ENCODE measurements around the gene IL1A.

The IL1A gene

DNA sequence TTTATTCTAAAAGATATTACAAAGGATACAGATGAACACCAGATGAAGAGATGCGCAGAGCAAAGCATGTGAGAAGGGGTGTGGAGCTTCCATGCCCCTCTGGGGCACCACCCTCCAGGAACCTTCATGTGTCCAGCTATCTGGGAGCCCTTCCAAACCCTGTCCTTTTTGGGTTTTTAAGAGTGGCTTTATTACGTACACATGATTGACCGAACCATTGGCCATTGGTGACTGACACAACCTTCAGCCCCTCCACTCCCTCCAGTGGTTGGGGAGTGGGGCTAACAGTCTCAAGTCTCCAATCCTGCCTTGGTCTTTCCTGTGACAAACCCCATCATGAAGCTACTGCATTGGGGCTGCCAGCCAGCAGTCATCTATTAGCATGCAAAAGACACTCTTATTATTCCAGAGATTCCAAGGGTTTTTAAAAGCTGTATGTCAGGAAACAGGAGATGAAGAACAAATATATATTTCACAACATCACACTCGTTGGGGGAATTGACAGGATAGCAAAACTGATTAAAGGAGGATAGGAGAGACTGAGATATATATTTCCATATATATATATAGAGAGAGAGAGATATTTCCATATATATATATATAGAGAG, 32.9 kb upstream of the IL1A start:
- DNase-seq = no peak

DNA sequence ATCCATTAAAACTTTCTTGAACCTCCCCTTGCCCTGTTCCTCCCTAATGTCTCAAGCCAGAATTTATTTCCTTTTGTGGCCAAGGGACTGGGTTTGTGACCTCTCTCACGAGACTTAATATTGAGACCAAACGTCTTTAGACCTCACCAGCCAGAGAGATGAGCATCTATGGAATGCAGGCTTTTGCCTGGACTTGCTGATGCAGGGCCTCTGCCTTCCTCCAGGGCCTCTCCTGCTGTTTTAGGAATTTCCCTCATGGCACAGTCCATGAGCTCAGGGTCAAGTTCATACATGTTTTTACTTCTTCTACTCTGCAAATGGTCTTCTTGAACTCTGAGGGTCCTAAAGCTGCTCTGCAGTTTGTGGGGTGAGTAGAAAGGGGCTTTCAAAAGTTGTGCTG, 30.0 kb upstream of the IL1A start:
- DNase-seq = no peak

DNA sequence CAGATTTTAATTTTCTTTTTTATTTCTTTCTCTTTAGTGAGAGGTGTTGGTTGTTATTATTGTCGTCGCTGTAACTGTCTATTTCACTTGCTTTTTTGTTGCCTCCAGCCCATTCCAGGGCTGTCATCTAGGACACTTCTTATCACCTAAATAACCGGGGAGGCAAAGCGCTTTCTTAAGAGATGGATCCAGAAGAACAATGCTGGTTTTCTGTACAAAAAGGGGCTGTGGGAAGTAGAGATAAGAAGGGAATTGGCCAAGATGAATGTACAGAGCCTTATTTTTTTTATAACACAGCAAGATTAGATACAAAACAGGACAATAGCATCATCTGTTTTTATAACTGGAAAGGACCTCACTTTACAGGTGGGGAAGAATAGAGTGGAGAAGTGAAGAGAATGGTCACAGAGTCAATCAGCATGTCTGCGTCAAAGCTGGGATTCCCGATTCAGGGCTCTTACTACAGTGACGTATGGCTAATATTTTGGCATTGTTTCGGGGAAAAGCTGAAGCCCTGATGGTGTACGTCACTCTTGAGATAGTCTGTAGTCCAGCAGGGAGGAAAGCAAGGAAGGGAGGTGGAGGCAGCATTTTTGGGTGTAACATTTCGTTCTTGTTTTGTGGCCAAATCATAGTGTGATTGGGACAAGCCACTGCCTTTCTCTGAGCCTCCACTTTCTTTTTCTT, 29.1 kb upstream of the IL1A start:
- no peak for DNase-seq

DNA sequence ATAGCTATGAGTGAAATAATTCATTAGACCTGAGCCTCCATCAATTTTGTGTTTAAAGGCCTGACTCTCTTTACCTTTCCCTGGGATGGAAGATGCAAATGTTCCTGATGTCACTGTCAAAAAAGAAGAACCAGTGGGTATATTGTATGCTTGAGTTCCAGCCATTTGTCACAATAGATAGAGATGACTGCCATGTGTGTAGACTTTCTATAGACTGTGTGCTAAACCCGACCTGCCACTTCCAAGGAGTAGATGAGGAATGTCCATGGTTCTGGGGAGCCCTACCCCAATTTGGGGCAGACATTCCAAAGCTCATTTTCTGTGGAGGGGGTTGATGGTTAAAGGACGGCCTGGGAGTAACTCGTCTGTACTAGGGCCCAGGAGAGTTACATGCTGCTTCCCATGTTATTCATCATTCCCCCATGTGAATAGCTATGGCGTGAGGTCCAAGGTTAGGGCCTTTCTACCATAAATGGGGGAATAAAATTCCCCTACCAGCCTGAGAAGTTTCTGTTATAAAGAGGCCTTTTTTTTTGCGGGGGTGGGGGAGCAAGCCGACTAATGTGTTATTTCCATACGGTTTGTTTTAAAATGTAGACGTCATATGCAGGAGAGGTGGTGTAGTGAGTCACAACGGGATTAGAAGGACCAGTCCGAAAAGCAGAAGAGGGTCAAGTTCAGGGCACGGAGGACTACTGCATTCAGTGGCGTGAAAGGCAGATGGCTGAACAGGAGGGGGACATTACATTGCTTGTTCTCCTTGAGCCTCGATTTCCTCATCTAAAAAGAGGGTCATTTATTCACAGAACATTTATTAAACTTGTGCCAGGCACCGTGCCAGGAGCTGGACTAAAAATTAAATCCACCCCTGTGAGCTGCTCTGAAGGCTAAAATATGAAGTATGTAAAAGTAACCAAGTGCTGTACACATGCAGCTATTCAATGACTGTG, 28.3 kb upstream of the IL1A start:
- DNase-seq = no peak

GRCh38 chr2:112811841-112812306, 27.6 kb upstream of the IL1A start:
- no peak for DNase-seq

- no peak for DNase-seq
Measured at GRCh38 chr2:112811276-112811831, 27.1 kb upstream of the IL1A start.

DNA sequence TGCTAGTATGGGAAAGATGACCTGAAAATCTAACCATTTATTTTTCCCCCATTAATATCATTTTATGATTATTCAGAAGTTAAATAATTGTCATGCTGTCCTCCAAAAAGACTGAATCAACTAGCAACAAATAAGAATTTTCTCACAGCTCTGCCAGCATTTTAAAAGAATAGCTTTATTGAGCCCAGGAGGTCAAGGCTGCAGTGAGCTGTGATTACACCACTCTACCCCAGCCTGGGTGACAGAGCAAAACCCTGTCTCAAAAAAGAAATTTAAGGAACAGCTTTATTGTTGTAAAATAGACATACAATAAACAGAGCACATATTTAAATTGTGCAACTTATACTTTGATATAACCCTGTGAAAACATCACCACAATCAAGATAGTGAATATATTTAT, 24.8 kb upstream of the IL1A start:
- DNase-seq = no peak

GRCh38 chr2:112807233-112807807, 23.0 kb upstream of the IL1A start:
- no peak for DNase-seq

- DNase-seq = no peak
Measured at GRCh38 chr2:112805542-112805941, 21.2 kb upstream of the IL1A start.

DNA sequence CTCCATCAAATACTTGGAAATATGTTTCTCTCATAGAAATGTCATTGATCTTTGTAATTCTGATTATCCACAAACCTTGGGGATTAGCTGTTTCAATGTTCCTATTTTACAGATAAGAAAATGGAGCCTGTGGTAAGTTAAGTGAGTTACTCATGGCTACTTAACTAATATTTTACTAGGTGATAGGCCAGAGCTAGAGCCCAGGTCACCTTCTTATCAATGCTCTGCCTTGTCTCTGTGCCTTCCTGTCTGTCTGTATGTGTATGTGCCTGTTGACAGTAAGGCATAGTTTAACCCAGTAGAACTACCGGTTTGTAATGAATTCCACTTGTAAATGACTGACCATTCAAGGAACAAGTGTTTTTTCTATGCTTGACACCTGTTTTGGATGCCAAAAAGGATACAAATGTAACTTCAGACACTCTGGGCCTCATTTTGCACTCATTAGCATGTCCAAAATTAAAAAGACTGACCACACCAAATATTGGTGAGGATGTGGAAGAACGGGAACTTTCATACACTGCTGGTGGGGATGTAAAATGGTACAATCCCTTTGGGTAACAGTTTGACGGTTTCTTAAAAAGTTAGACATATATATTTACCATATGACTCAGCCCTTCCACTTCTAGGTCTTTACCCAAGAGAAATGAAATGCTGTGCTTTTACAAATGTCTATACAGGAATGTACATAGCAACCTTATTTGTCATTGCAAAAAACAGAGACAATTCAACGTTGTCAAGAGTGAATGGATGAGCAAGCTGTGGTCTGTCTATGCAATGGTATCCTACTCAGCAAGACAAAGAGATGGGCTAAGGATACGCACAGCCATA, 19.6 kb upstream of the IL1A start:
- DNase-seq = no peak

GRCh38 chr2:112800881-112801583, 16.7 kb upstream of the IL1A start:
- no peak for DNase-seq

DNA sequence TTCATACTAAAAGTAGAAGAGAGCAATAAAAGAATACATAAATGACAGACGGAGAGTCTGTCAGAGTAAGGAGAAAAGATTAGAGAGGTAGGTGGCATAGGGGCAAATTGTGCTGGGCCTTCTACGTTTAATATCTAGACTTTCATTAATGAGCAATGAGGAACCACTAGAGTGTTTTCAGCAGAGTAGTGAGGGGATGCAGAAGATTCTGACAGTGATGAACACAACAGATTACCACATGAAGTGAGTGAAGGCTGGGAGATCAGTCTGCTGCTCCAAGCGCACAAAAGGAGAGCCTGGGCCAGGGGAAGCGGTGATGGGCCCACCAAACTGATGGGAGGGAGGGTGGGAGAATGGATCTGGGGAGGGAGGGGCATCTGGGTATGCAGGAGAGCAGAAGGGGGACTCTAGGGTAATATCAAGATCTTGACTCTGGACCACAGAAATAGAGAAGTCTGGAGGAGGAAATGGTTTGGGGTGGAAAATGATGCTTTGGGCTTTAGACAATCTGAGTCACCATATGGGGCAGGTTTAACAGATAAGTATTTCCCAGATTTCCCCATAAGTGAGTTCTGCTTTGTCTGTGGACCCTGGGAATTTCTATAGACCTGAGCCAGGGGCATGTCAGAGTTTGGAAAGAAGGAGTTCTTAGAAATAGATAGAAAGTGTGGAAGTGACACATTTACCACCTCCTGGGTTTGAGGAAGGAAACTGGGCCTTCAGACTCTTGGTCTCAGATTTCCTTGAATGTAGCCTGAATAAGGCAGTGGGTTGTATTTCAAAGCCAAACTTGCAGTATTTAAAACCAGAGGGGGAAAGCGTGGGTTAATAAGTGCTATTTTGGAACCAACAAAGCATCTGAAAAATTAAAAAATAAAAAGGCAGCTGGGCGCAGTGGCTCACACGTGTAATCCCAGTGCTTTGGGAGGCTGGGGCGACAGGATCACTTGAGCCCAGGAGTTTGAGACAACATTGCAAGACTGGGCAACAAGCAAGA, 15.0 kb upstream of the IL1A start:
- DNase-seq = no peak

DNA sequence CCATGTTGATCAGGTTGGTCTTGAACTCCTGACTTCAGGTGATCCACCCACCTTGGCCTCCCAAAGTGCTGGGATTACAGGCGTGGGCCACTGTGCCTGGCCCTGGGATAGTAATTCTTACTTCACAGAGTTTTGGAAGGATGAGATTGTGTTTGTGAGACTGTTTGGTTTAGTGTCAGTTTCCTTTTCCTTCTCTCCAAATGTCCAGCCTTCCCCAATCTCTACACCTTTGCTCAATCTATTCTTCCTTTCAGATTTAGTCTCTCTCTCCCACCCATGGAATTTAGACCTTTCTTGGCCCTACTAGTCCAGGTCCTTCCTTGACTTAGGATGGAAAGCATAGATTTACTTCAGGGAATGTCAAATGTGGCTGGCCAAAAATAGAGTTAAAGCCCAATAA, 12.2 kb upstream of the IL1A start:
- DNase-seq = no peak

DNA sequence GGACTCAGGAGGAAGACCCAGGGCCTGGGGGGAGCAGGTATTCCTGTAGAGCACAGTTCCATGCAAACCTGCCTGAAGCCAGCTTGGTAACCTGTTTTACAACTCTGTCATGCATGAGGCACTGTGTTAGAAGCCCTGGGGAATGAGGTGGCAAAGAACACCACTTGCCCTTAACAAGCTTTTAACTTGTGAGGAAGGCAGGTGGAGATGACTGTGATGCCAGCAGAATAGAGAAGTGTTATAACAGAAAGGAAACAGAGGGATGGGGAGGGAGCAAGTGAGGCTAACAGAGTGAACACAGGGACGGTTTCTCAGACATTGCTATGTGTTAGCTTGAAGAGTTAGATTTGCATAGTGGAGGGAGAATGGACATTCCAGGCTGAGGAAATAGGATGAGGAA, 11.5 kb upstream of the IL1A start:
- DNase-seq = no peak

GRCh38 chr2:112794841-112795240, 10.5 kb upstream of the IL1A start:
- no peak for DNase-seq

DNA sequence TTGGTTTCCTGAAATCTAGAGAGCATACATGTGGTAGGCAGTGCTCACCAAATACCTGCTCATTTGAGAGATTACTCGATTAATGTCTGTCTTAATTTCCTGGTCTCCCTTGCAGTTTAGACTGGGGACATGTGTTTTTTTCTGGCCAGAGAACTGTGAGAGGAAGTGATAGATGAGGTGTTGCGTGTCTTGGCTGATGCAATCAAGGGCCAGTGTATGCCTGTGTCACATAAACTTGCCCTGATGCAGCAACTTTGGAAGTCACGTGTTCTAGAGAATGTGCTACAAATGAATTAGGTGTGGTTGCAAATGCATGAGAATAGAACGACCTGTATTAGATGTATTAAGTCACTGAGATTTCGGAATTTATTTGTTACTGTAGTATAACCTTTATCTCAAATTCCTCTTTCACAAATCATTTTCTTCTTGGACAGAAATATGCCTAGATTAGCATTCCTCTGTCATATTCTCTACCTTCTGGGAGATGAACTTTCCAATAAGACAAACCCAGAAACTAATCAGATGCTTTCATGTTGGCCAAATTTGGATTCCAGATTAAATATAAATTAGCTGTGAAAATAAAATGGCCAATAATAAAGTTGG, 9.9 kb upstream of the IL1A start:
- DNase-seq = no peak

- DNase-seq = no peak
Measured at GRCh38 chr2:112793449-112793978, 9.2 kb upstream of the IL1A start.

DNA sequence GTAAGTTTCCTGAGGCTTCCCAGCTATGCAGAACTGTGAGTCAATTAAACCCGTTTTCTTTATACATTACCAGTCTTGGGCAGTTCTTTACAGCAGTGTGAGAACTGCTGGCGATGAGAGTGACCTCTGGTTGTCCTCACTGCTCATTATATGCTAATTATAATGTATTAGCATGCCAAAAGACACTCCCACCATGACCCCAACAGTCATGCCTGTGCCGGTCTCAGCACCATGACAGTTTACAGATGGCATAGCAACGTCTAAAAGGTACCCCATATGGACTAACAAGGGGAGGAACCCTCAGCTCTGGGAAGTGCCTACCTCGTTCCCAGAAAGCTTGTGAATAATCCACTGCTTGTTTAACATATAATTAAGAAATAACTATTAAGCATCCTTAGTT, 8.1 kb upstream of the IL1A start:
- DNase-seq = no peak

GRCh38 chr2:112791693-112792230, 7.5 kb upstream of the IL1A start:
- DNase-seq = no peak

All from NCI-H187 treated with DMSO at 0.1 percent for 48 hours (cell line).